ENCODE measurements around the gene KCNIP4. TPM values are rescaled to one million over a fixed set of nuclear protein-coding genes. Genes with fewer than 3 reads are reported as not detected.

KCNIP4 gene
- total and polyA plus RNA-seq, 2 donors (not counting 3 experiments of a cell fraction or from before 2014, with no cell fraction given): not detected

- BruUV-seq (replicated peaks): no TSS peak
- TF ChIP-seq FOS (IDR thresholded peaks at IDR 0.05; ENCODE audit: borderline replicate concordance, insufficient read depth, low read length) (no peak), MYC (IDR thresholded peaks at IDR 0.05; ENCODE audit: low read depth, low read length) (no peak), GATA2 (IDR thresholded peaks at IDR 0.05; ENCODE audit: insufficient read depth, insufficient read length, low read depth, low read length) (no peak), POLR2AphosphoS5 (IDR thresholded peaks at IDR 0.05; ENCODE audit: insufficient read depth, low read depth, low read length) (no peak), EZH2 (IDR thresholded peaks at IDR 0.05; ENCODE audit: borderline replicate concordance, low read depth, low read length, severe bottlenecking) (no peak), CTCF (IDR thresholded peaks at IDR 0.05; ENCODE audit: extremely low read depth in 1 of 2, insufficient read depth in 1 of 2, low read depth in 1 of 2, low read length in 2 of 2) (no peak), MAX (IDR thresholded peaks at IDR 0.05; ENCODE audit: insufficient read depth, insufficient read length) (no peak), JUN (IDR thresholded peaks at IDR 0.05; ENCODE audit: borderline replicate concordance, insufficient read depth, insufficient read length, low read depth) (no peak), POLR2A (IDR thresholded peaks at IDR 0.05; ENCODE audit: low read depth, low read length) (no peak)
- Histone ChIP-seq H3K4me2 (ENCODE audit: insufficient read depth, low read length) (no peak overlapping the region), H3K36me3 (ENCODE audit: control insufficient read depth in 2 of 2, extremely low read depth in 1 of 2, insufficient read depth in 2 of 2, low read length in 2 of 2) (no peaks in the 10 kb centered on the region), H3K9me3 (replicated peaks; ENCODE audit: control insufficient read depth, insufficient read depth, low read length) (no peaks in the 10 kb centered on the region), H3K27ac (ENCODE audit: insufficient read depth, low read depth, low read length) (no peak overlapping the region), H3K4me1 (ENCODE audit: control insufficient read depth, extremely low read depth, insufficient read depth, low read length) (no peaks in the 10 kb centered on the region), H4K20me1 (replicated peaks; ENCODE audit: control insufficient read depth, extremely low read depth, insufficient read depth, low read length) (no peaks in the 10 kb centered on the region), H3K9me1 (replicated peaks; ENCODE audit: control insufficient read depth, extremely low read depth, insufficient read depth, low read length) (no peaks in the 10 kb centered on the region), H3K79me2 (ENCODE audit: control insufficient read depth, insufficient read depth, low read length) (no peaks in the 10 kb centered on the region), H2AFZ (ENCODE audit: low read depth, low read length) (no peak overlapping the region), H3K4me3 (replicated peaks in 1 of 3; ENCODE audit: insufficient read depth in 1 of 3, low read depth in 1 of 3, low read length in 3 of 3) (no peak overlapping the region), H3K27me3 (ENCODE audit: control insufficient read depth in 2 of 2, insufficient read depth in 2 of 2, low read length in 2 of 2) (no peaks in the 10 kb centered on the region), H3K9ac (replicated peaks; ENCODE audit: extremely low read depth, insufficient read depth, low read length) (no peak overlapping the region)
- no peak for DNase-seq (ENCODE audit: low read depth, low spot score)
- ChIA-PET POLR2A (no interaction called here), CTCF (no interaction called here)
- intact Hi-C loops (cut with micrococcal nuclease) (no loop called here), dilution Hi-C loops (cut with MboI; ENCODE audit: extremely low pct_ligation_motif_present, low sequenced_read_pairs) (no loop called here)
- FAIRE-seq: no peak
Observed at GRCh38 chr4:21374641-21375368, 573.8 kb downstream of the KCNIP4 start.

Data from endothelial cell of umbilical vein (primary cell).